Fibroblast of the aortic adventitia (primary cell): ENCODE results near the gene KCNQ2. TPM values are rescaled to one million over a fixed set of nuclear protein-coding genes. Genes with fewer than 3 reads are reported as not detected.

Experiments used
- DNase-seq: peaks from one replicate; pipeline ENCODE4 v3.0.0-alpha.2; 2010; ENCODE audit warnings: low read depth
- H3K4me3 ChIP-seq: 2 replicates; pipeline ENCODE4 v1.5.1; 2011; ENCODE audit warnings: low read depth, mild to moderate bottlenecking, control low read depth, low read length, moderate library complexity
- total RNA-seq: library from RNA; depleted of rRNA; stranded (reverse); fragments of >200 nt; gene quantifications from 2 replicates; pipeline ENCODE4 v1.2.3, GENCODE V29; 2012; ENCODE audit warnings: low replicate concordance
- TF ChIP-seq, protein P1 (sequence below): IDR thresholded peaks from 2 replicates; pipeline ENCODE4 v1.5.1; 2011; ENCODE audit warnings: mild to moderate bottlenecking, low read length, control low read depth, inconsistent platforms; ENCODE audit not compliant: insufficient read depth

The KCNQ2 gene
- total RNA-seq, 1 donor: not detected

DNA sequence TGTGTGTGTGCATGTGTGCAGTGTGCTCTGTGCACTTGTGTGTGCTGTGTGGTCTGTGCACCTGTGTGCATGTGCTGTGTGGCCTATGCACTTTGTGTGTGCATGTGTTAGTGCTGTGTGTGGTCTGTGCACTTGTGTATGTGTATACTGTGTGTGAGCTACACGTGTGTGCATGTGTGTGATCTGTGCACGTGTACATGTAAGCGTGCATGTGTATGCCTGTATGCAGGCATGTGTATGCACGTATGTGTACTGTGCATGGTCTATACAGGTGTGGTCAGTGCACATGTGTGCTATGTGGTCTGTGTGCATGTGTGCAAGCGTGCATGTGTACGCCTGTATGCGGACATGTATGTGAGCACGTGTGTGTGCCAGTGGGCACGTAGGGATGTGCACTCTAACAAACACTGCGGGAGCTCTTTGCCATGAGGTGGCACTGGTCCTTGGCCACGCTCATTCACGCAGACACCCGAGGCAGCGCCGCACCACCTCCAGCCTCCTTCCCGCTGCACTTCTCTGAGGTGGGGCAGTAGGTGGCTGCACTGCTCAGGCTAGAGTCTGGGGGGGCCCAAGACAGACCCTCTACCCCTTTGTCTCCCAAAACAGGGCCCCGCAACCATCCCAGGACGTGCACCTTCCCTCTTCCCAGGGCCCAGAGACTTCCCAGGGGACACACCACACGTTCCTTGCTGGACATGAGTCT lies 68.9 kb downstream of the KCNQ2 start:
- no peak for DNase-seq
- H3K4me3 ChIP-seq: no peak overlapping the region
- TF ChIP-seq, protein P1, sequence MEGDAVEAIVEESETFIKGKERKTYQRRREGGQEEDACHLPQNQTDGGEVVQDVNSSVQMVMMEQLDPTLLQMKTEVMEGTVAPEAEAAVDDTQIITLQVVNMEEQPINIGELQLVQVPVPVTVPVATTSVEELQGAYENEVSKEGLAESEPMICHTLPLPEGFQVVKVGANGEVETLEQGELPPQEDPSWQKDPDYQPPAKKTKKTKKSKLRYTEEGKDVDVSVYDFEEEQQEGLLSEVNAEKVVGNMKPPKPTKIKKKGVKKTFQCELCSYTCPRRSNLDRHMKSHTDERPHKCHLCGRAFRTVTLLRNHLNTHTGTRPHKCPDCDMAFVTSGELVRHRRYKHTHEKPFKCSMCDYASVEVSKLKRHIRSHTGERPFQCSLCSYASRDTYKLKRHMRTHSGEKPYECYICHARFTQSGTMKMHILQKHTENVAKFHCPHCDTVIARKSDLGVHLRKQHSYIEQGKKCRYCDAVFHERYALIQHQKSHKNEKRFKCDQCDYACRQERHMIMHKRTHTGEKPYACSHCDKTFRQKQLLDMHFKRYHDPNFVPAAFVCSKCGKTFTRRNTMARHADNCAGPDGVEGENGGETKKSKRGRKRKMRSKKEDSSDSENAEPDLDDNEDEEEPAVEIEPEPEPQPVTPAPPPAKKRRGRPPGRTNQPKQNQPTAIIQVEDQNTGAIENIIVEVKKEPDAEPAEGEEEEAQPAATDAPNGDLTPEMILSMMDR: no peak

DNA sequence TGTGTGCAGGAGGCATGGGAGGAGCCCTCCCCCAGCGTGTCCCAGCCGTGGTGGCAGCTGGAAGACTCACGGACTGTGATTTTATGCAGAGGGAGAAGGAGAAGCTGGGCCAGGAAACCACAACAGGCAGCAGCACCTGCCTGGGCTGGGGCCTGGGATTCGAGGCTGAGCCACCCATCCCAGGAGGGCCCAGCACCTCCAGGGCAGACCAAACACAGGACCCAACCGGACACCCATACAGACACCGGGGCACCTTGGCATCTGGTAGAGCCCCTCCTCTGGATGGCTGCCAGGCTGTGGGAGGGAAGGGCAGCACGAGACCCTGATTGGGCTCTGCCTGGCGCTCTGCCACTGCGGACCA lies 69.6 kb downstream of the KCNQ2 start:
- no peak overlapping the region for H3K4me3 ChIP-seq
- DNase-seq: no peak
- TF ChIP-seq, protein P1: no peak

DNA sequence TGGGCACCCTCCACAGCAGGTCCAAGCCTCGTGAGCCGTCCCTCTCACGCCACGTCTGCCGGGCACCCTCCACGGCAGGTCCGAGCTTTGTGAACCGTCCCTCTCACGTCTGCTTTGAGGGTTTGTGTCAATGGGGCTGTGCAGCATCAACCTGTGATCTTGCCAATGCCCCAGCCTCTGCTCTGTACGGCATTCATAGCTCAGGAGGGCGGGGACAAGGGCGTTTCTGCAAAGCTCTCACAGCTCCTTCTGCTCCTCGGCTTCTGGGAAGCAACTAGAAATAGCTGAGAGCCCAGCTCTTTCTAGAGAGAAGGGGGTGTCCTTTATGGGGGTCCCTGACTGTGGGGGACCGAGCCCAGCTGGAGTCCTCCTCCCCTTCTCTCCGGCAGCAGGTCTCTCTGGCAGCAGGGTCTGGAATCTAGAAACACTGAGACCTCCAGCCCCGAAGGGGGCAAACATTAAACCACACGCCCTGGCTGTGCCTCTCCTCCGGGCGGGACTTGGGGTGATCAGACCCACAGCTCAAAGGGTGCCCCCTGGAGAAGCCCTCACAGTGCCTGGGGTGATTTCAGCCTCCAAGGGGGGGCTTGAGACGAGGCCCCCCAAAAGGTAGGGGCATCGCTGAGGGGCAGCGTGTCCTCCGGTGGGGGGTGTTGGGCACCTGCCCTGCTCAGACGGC lies 70.1 kb downstream of the KCNQ2 start:
- TF ChIP-seq, protein P1: no peak
- H3K4me3 ChIP-seq: no peak overlapping the region
- no peak for DNase-seq

DNA sequence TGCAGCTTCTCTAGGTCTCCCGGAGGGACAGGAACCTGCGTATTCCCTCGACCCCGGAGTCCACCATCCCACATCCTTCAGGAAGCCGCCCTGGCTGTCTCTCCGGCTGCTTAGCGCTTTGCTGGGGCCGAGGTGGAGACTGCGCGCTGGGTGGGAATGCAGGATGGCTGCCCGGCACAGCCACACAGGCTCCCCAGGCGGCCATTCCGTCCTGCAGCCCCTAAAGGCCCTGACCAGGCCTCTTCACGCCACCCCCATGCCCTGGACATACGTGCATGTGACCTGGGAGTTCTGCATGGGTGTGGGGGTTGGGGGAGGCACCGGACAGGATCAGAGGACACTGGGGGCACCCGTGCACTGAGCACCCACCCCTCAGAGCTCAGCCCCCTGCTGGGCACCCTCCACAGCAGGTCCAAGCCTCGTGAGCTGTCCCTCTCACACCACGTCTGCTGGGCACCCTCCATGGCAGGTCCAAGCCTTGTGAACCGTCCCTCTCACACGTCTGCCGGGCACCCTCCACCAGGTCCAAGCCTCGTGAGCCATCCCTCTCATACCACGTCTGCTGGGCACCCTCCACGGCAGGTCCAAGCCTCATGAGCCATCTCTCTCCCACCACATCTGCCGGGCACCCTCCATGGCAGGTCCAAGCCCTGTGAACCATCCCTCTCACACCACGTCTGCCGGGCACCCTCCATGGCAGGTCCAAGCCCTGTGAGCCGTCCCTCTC lies 70.9 kb downstream of the KCNQ2 start:
- TF ChIP-seq, protein P1: no peak
- no peak for DNase-seq
- no peak overlapping the region for H3K4me3 ChIP-seq

DNA sequence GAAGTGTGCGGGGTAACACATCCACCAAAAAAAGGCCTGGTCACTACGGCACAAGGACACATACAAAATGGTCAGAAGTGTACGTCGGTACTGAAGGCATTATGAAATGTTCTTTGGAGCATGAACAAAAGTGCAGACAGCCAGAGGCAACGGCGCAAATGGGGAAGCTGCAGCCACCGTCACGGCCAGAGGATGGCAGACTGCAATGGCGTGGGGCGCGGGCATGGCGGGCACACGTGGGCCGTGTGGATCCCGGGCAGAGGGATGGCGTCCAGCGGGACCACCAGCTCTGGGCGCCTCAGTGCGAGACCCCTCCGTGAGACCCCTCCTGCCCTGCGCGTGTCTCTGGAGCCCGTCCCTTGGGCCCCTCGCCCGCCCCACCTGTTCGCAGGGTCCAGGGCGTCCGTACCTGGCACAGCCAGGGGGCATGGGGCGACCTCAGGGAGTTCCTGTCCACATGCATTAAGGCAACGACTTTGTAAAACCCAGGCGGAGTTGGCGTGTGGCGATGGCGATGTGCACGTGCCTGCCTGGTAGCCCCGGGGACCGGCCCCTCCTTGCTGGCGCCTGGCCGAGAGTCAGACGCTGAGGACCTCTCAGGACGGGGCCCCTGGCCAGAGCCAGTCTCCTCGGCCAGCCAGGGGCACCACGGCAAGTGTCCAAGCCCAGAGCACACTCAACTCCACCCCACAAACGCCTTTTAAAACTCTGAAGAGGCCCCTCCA lies 71.8 kb downstream of the KCNQ2 start:
- TF ChIP-seq, protein P1: no peak
- no peak for DNase-seq

DNA sequence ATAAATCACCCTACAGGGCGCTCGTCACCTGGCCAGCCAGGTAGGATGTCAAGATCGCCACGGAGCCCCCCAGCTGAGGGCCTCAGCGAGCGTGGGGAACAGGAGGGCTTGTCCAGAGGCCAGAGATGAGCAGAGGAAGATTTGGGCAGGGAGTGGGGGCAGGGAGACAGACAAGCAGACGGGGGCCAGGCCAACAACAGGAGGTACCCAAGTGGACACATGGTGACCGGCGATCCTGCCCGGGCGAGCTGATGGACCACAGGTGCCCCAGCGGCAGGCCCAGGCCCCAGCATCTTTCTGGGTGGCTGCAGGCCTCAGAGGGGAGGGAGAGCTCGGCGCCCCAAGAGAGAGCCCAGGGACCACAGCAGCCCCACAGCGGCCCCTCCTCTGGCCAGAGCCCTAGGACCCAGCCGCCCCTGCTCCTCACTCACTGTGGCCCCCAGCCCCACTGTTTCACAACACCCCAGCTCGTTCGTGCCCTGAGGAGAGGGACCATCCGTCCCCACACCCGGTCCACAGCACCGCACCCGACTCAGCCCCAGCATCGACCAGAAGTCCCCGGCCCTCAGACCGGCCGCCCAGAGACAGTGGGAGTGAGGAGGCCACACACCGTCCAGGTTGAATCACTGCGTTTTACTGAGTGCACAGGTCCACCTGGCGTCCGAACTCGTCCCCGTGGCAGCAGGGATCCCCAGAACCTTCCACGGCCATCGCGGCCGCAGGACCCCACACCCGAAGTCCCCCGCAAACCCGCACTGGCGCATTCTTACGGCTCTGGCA lies 72.7 kb downstream of the KCNQ2 start:
- TF ChIP-seq, protein P1: no peak
- H3K4me3 ChIP-seq: no peak overlapping the region
- no peak for DNase-seq

More for the DNA sequence above, 71.8 kb downstream of the KCNQ2 start:
- no peak overlapping the region for H3K4me3 ChIP-seq
